HG02852 (cell line): ENCODE measurements around the gene PKP4.
"Not testable (repeated sequence)": the region's sequence is repeated elsewhere in the genome, so short reads cannot be mapped to it uniquely, and the experiment has no call there.

Source experiments
- ATAC-seq: cut with Tn5 transposase; IDR thresholded peaks from one replicate; pipeline ENCODE4 v1.9.1; 2021; ENCODE audit warnings: mild to moderate bottlenecking, moderate library complexity; ENCODE audit not compliant: unreplicated experiment

Gene PKP4

DNA sequence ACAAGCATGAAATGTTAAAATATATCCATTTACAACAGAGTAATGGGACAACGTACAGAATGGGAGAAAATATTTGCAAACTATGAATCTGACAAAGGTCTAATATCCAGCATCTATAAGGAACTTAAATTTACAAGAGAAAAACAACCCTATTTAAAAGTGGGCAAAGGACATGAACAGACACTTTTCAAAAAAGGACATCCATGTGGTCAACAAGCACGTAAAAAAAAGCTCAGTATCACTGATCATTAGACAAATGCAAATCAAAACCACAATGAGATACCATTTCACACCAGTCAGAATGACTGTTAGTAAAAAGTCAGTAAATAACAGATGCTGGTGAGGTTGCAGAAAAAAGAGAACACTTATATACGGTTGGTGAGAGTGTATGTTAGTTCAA, 16.1 kb downstream of the PKP4 start:
- not testable (repeated sequence) for ATAC-seq

GRCh38 chr2:158473300-158473699, 16.5 kb downstream of the PKP4 start:
- not testable (repeated sequence) for ATAC-seq

DNA sequence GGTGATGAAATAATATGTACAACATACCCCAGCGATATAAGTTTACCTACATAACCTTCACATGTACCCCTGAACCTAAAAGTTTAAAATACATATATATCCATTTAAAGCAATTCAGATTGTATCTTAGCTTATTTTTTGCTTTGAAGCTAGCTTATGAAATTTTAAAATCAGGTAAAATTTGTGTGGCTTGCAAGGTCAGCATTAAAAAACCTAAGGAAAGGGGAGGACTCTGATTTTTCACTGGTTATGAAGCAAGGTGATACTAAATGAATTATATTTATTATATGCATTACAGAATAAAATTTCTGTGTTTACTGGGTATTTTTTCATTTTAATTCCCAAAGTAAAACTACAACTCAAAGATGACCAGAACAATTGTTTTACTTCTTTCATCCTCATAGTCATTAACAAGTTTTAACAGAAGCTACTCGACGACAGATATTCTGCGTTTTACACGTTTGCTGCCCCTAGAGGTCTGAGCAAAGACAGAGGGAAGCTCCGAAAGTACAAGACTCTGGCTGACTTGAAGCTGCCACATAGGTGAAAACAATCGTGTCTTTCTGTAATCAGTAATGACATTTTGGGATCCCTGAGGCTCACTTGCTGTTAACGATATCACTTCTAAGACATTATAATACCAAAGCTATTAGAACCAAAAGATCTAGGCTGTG, 17.1 kb downstream of the PKP4 start:
- ATAC-seq: no peak

GRCh38 chr2:158474526-158475011, 17.8 kb downstream of the PKP4 start:
- not testable (repeated sequence) for ATAC-seq

DNA sequence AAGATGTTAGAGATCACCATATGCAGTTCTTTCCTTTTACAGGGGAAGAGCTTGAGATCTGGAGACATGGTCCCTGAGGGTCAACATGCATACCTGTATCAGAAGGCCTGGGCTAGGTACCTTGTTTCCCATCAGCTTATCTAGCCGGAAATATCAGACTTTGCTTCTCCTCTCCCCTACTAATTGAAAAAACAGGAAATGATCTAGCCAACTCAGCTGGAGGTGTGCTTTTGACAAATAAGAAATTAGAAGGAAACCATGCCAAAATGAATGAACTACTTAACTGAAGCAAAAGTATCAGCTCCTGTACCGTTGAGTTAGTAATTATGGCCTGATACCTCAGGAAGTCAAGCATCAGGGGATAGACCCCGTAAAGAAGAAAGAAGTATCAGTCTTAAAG, 20.4 kb downstream of the PKP4 start:
- ATAC-seq: no peak

- ATAC-seq: no peak
These were observed 21.5 kb downstream of the PKP4 start for GRCh38 chr2:158478237-158478636.

DNA sequence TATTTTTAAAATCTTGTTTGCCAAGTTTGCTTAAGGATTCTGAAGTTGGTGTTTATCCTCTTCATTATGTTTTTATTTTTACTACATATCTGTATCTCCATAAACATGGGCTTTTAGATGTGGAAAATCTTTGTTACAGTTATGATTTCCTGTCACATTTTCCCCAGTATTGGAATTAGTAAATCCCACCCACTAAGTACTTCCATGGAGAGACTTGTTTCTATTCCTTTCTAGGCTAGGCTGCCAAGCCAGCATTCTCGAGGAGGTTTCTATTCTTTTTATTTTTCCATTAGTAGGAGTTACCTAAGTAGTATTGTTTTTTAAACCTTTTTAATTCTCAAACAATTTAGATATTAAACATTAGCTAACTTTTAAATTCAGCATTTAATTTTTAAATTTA, 22.1 kb downstream of the PKP4 start:
- no peak for ATAC-seq

- ATAC-seq: no peak
These were observed 24.4 kb downstream of the PKP4 start for GRCh38 chr2:158481116-158481515.

- ATAC-seq: no peak
These were observed 25.8 kb downstream of the PKP4 start for GRCh38 chr2:158482594-158482993.

DNA sequence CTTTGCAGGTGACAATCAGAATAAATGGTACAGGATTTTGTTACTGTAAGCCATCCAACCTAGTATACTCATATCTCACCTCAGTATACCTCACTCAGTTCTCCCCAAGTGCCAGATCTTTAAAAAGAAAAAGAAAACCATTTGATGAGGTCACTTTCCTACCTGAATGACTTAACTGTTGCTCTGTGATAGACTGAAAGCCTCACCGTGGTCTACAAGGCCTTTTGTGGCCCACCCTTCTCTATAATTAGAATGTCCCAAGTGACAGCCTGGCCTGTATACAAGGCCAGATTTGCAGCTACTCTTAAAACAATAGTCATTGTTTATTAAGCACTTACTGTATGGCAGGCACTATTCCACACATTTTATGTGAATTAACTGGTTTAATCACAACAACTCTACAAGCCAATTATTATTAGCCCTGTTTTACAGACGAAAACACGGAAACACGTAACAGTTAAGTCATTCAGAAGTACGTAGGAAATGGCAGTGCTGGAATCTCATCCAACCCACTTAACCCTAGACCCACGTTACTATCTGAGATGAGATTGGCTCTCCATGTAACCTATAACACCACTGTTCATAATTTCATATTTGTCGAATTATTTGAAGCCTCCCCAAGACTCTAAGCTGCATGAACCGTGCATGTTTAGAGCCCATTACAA, 28.3 kb downstream of the PKP4 start:
- ATAC-seq: no peak

DNA sequence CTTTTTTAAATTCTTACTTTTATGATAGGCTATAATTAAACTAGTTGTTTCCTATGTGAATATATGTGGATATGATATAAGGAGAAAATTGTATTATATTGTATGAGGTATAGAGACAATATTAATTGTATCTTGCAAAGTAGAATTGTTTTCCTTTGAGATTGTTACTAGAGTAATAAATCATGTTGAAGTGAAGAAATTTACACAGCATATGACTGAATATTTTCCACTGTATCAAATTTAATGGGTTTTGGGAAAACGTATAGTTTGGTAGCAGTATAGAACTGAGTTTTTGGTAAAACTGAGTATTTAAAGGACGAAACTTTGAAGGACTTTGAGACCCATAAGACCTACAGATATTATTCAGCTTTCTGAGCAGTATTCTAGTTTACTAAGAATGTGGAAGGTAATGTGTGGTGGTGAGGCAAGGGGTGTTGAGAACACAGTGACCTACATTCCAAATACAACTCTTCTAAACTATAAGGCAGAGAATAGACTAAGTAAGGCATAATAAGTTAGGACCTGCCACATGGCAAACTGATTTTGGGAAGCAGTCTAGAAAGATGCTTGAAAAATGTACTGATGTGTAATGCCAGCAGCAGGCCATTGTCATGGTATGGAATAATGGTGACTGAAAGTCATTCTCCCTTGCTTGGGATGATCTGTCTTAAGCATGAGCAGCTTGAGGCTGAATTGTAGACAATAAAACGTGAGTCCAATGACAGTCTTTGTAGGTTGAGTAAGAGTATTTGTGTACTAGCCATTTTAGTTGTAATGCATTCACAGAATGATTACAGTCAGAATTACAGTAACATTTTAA, 29.6 kb downstream of the PKP4 start:
- ATAC-seq: no peak

- ATAC-seq: no peak
These were observed 30.2 kb downstream of the PKP4 start for GRCh38 chr2:158486970-158487325.

DNA sequence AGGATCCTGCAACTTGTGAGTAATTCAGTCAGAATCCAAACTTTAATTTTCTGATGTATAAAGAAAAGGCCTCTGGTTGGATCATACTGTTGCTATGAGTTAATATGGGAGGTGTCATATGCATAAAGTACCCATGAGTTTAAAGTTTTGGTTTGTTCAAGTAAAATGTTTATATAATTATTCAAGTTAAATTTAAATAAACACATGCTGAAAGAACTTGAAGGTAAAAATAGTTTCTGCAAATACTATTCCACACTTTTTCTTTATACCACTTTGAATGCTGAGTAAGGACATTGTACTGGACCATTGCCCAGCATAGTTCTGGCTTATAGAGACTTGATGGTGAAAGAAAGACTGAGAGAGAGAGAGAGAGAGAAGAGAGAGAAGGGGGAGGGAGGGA, 30.7 kb downstream of the PKP4 start:
- no peak for ATAC-seq

DNA sequence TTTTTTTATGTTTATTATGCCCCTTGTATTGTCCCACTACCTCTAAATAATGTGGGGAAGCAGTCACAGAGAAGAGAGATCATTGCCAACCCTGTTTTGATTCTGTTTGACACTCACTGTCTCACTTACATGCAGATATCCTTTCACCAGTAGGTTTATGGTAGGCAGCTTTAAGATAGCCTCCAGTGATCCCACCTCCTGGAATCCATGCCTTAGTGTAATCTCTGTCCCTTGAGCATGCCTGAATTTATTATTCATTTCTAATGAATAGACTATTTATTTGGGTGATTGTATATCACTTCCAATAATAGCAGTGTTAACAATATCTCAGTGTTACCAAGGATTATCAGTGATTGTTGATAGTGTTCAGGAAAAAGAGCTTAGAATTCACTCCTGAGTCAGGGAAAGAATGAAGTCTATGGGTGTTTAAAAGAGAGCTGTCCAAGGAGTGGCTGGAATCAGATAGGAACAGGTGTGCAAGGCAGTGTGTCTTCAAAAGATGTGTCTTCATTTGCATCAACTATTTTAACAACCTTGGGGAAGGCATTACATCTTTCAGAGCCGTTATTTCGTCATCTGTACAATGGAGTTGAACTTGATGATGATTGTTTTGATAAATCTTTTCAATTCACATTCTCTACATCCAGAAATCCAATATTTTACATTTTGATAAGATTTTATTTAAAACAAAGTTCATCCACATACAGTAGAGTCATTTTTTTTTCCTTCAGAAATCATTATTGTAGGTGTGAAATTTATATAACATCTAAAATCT, 31.9 kb downstream of the PKP4 start:
- no peak for ATAC-seq

DNA sequence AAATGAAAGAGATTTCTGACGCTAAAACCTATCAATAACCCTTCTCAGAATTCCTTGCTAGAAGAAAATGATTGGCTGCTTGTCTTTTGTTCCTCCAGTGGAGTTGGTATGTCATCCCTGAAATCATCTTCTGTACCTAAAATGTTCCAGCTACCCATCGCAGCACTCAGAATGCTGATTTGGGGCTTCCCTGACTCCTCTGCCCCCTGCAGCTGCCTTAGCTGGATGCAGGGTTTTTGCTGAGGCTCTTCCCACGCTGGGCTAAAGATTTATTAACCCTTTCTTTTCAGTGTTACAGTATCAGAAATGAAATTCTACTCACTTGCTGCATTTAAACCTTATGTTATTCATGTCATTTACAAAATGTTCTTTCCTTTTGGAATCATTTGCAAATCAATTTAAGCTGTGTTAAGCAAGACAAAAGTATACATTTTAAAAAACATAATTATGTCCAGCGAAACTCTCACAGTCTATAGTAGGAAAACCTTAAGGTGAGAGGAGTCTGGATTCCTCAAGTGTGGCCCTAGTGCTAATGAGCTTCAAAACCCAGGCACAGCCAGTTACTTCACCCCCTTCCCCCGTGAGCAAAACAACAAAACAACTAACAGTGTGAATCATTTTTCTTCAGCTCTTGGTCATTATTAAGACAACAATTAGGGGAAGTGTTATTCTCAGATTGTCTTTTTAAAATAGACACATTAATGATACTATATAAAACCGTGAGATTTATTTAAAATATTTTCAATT, 32.8 kb downstream of the PKP4 start:
- ATAC-seq: no peak

- no peak for ATAC-seq
These were observed 34.3 kb downstream of the PKP4 start for GRCh38 chr2:158491072-158491471.

- no peak for ATAC-seq
These were observed 36.7 kb downstream of the PKP4 start for GRCh38 chr2:158493458-158493857.

- ATAC-seq: no peak
These were observed 38.4 kb downstream of the PKP4 start for GRCh38 chr2:158495175-158495574.

GRCh38 chr2:158496986-158497385, 40.2 kb downstream of the PKP4 start:
- no peak for ATAC-seq

DNA sequence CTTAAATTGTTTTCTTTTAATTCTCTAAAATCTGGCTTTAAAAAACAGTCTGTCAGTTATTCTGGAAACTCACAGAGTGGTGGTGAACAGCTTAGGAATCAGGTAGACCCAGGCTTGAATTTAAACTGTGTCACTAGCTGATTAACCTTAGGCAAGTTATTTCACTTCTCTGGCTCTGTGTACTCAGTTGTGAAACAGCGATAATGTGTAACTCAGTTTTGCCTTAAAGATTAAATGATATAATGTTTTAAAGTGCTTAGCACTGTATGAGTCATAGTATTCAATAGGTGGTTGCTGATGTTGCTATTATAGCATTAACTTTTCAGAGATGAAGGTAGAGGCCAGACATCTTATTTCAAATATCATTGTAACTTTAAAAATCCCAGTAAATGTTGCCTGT, 40.7 kb downstream of the PKP4 start:
- ATAC-seq: no peak
